Natural killer cell treated with Interleukin-12 subunit alpha and Interleukin-12 subunit beta and Interleukin-15 and Interleukin-18, amount 100 ng/mL, for 72 hours (primary cell): ENCODE measurements around the gene CCER1. TPM values are rescaled to one million over a fixed set of nuclear protein-coding genes. Genes with fewer than 3 reads are reported as not detected.
A peak's percentile ranks its signal among the peaks of the same experiment; 100 is the strongest.

Experiments used
- ATAC-seq, 2 donors: fragments of 150-1000 bp; cut with Tn5 transposase in 1 of 2; sonication (Bioruptor Pico), chemical (Tn5 transposase) in 1 of 2; 2 replicates each; pipeline ENCODE4 v1.10.0; 2021
- DNase-seq: peaks from one replicate; pipeline ENCODE4 v3.0.0; 2022; ENCODE audit warnings: low spot score
- H3K27ac Mint-ChIP-seq, 2 donors: 1 replicate in 1 of 2; 2 replicates in 1 of 2; pipeline ENCODE4 v1.8.0; 2022; ENCODE audit warnings: mixed read lengths in 2 of 2, mild to moderate bottlenecking in 1 of 2, moderate library complexity in 1 of 2
- H3K27me3 Mint-ChIP-seq, 2 donors: 1 replicate in 1 of 2; 2 replicates in 1 of 2; pipeline ENCODE4 v1.8.0; 2022; ENCODE audit warnings: mixed read lengths in 2 of 2
- H3K36me3 Mint-ChIP-seq: one replicate; pipeline ENCODE4 v1.8.0; 2022; ENCODE audit warnings: mixed read lengths
- H3K4me1 Mint-ChIP-seq, 2 donors: 1 replicate in 1 of 2; 2 replicates in 1 of 2; pipeline ENCODE4 v1.8.0; 2022; ENCODE audit warnings: low read depth in 2 of 2, mixed read lengths in 2 of 2, mild to moderate bottlenecking in 1 of 2
- H3K4me3 Mint-ChIP-seq: one replicate; pipeline ENCODE4 v1.8.0; 2022; ENCODE audit warnings: mixed read lengths
- H3K9me3 Mint-ChIP-seq: 2 replicates; pipeline ENCODE4 v1.8.0; 2022; ENCODE audit warnings: mixed read lengths
- total RNA-seq, 2 donors: library from RNA; stranded (reverse); gene quantifications; one replicate each; pipeline ENCODE4 v1.2.3, GENCODE V29; 2022

CCER1 gene
- total RNA-seq, 2 donors from 2014 or later = not detected

DNA sequence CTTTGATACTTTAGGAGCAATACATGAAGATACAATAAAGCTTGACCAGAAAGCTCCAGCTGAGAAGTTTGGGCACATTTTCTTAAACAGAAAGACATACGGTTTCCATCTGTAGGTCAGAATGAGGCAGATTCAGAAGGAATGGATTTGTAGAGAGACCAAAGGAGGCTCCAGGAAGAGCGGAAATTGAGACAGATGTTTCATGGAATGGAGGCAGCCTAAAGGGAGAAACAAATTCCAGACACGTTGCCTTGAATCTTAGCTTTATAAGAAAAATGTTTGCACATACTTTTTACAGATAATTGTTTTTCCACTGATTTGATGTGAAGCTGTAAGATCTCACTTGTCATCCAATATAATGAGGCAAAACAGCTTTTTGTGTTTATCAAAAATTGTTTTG, 25.0 kb upstream of the CCER1 start:
- no peaks in the 10 kb centered on the region for H3K36me3 Mint-ChIP-seq
- no peak for DNase-seq
- peaks cover 2 to 13% of the 10 kb centered on the region in 2 donors for H3K27me3 Mint-ChIP-seq
- H3K4me1 Mint-ChIP-seq = no peaks in the 10 kb centered on the region
- H3K27ac Mint-ChIP-seq = no peak overlapping the region
- no peak for ATAC-seq
- H3K4me3 Mint-ChIP-seq = no peak overlapping the region
- no peaks in the 10 kb centered on the region for H3K9me3 Mint-ChIP-seq

DNA sequence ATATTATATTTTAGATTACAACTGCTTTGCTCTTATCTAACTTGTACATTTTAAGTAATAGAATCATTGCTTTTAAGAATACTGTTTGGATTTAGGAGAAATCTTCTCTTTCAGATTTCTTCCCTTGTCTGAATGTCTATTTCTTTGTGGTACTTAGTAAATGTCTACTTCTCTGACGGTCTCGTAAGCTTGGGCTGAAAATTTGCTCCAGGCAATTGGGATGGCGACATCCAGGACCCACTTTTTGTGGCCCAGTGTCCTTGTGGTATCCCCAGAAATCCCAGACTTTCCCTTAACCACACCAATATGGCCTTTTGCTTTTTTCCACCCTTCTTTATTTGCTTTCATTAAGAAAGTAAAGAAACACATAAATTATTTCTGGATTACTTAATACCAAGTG, 24.0 kb upstream of the CCER1 start:
- DNase-seq (no peak), ATAC-seq (no peak)
- Mint-ChIP-seq H3K27me3 (peaks cover 5 to 21% of the 10 kb centered on the region in 2 donors), H3K4me1 (no peaks in the 10 kb centered on the region), H3K36me3 (no peaks in the 10 kb centered on the region), H3K27ac (no peak overlapping the region), H3K4me3 (no peak overlapping the region), H3K9me3 (no peaks in the 10 kb centered on the region)

DNA sequence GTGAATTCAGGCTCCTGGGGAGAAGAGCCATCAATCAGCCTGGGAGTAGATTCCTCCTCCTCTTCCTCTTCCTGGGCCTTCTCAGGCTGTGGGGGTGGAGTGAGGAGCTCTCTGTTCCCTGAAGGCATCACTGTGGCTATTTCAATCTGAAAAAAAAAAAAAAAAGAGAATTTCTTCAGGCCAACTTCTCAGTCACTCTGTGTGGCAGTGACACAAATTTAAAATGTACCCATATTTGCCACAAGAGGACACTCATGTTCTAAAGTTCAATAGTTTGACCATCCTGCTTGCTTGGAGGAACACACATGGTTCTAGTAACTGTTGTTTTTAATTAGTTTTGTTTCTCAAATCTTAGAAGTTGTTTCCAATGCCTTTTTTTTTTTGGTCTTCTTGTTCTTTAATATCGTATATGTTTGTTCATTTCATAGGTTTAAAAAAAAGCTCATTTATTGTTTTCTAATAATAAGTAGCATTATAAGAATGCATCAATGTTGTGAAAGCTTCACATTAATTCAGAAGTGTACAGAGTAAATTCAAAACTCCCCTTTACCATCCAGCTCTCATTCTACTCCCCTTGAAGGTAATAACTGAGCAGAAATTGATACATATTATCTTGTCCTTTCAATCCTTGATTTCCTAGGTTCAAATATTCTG, 23.3 kb upstream of the CCER1 start:
- Mint-ChIP-seq H3K9me3 (no peaks in the 10 kb centered on the region), H3K4me1 (no peaks in the 10 kb centered on the region), H3K4me3 (no peak overlapping the region), H3K27ac (no peak overlapping the region), H3K27me3 (peaks cover 7 to 22% of the 10 kb centered on the region in 2 donors), H3K36me3 (no peaks in the 10 kb centered on the region)
- ATAC-seq (no peak), DNase-seq (no peak)

DNA sequence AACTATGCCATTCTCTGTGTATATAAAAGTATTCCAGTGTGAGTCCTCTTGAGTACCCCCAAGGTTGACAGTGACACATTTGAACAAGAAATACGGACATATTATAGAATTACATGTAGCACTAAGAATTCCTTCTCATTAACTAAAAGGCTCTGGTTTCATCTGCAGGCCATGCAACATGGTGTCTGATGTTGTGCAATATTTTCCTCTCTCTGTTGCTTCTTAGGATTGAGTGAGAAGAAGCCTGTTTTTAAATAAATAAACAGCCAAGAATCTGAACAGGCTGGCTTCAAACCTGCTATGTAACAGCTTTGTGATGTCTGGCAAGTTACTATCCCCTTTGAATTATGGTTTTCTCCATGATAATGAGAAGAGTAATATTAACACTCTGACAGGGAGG, 22.2 kb upstream of the CCER1 start:
- Mint-ChIP-seq H3K36me3 (no peaks in the 10 kb centered on the region), H3K4me3 (no peak overlapping the region), H3K9me3 (no peaks in the 10 kb centered on the region), H3K4me1 (no peaks in the 10 kb centered on the region), H3K27ac (no peak overlapping the region), H3K27me3 (peaks cover 7 to 16% of the 10 kb centered on the region in 2 donors)
- ATAC-seq (no peak), DNase-seq (no peak)

DNA sequence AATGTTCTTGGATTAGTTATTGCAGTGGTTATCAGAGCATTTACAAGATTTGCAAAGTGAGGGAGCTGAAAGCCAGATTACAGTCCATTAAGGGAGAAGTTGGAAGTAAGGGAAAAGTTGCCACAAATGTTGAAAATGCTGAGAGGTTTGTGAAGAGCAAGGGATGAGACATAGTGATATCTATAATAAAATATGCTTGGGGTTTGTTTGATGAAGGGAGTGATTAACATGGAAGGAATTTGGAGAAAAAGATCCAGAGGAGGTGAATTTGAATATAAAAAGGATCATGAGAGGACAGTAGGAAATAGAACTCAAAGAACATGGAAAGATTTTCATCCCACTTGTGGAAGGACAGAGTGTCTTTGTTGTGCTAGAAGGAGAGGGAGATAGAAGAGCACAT, 19.3 kb upstream of the CCER1 start:
- H3K27me3 Mint-ChIP-seq = peaks cover 7 to 15% of the 10 kb centered on the region in 2 donors
- H3K4me1 Mint-ChIP-seq = no peaks in the 10 kb centered on the region
- DNase-seq (no peak), ATAC-seq (no peak)
- no peaks in the 10 kb centered on the region for H3K9me3 Mint-ChIP-seq
- no peaks in the 10 kb centered on the region for H3K36me3 Mint-ChIP-seq
- no peak overlapping the region for H3K27ac Mint-ChIP-seq
- H3K4me3 Mint-ChIP-seq = no peak overlapping the region

DNA sequence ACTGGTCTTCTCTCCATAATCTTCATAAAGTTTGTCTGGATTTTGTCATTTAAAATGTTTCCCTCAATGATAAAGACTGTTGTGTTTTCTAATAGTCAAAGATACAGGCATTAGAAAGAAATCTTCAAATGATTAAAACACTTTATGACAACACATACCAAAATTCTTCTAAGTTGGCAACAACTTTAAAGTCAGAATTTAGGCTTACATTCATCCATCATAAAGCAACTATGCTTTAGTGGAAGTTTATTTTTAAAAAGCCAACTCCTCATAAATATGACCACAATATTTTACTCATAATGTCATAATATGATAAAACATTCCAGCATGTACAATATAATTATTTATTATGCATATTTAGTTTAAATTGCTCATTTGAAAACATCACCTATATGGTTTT, 17.2 kb upstream of the CCER1 start:
- Mint-ChIP-seq H3K9me3 (no peaks in the 10 kb centered on the region), H3K4me3 (no peak overlapping the region), H3K4me1 (no peaks in the 10 kb centered on the region), H3K36me3 (no peaks in the 10 kb centered on the region), H3K27ac (no peak overlapping the region), H3K27me3 (peaks cover 7 to 15% of the 10 kb centered on the region in 2 donors)
- DNase-seq = no peak
- no peak for ATAC-seq

DNA sequence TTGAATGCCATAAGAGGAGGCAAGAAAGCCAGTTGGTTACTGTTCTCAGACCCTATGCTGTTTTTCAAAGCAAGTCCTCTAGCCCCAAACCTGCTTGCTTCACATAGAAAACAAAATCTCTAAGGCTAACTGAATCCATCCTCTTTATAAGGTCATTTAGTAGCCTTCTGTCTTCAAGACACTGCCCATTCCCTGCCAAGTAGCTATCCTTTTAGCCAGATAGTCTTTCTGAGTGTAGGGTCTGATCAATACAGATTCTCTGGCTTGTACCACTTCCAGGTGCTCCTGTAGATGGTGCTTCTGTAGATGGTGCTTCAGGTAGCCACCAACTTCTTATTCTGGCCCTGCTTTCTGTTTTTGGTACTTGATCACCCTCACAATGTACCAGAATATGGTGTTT, 15.9 kb upstream of the CCER1 start:
- H3K36me3 Mint-ChIP-seq = no peaks in the 10 kb centered on the region
- H3K4me3 Mint-ChIP-seq = no peak overlapping the region
- no peak for ATAC-seq
- no peaks in the 10 kb centered on the region for H3K4me1 Mint-ChIP-seq
- H3K9me3 Mint-ChIP-seq = no peaks in the 10 kb centered on the region
- peaks cover 6 to 8% of the 10 kb centered on the region in 2 donors for H3K27me3 Mint-ChIP-seq
- H3K27ac Mint-ChIP-seq = no peak overlapping the region
- no peak for DNase-seq

DNA sequence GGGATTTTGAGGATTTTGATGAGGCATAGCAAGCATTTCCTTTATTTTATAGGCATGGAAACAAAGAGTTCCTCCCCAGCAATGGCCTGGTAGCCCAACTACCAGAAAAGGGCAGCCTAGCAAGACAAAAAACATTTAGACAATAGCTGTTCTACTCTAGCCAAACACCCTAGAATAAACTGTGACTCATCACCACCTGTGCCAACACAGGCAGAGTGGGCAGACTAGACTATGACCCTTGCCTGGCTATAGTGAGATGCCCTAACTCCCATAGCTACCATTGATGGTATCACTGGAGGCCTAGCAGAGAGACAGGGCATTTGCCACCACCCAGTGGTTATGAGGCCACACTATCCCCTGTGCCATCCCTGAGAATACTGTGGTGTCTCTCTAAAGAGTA, 15.5 kb upstream of the CCER1 start:
- ATAC-seq (peak in 1 of 2 donors; percentile 57), DNase-seq (no peak)
- Mint-ChIP-seq H3K9me3 (no peaks in the 10 kb centered on the region), H3K4me1 (no peaks in the 10 kb centered on the region), H3K27me3 (peaks cover 6 to 8% of the 10 kb centered on the region in 2 donors), H3K27ac (no peak overlapping the region), H3K36me3 (no peaks in the 10 kb centered on the region), H3K4me3 (no peak overlapping the region)

DNA sequence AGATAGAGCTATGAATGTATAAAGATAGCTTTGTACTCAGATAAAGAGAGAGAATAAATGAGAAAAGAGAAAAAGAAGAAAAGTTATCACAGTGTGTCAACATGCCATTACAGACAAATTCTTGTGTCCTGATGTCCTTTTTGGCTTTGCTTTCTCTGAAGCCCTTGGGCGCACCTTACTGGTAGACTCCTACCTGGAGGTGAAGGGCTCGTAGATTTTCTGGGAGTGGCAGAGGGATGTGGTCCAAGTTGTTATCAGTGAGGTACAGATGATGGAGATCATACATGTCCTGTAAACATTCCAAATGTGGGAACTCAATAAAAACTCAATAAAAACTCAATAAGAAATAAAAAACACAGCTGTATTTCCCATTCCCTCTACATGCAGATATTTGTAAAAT, 14.9 kb upstream of the CCER1 start:
- H3K27me3 Mint-ChIP-seq = peaks cover 6 to 8% of the 10 kb centered on the region in 2 donors
- H3K4me1 Mint-ChIP-seq = no peaks in the 10 kb centered on the region
- no peaks in the 10 kb centered on the region for H3K9me3 Mint-ChIP-seq
- H3K27ac Mint-ChIP-seq = no peak overlapping the region
- H3K4me3 Mint-ChIP-seq = no peak overlapping the region
- ATAC-seq (no peak), DNase-seq (no peak)
- no peaks in the 10 kb centered on the region for H3K36me3 Mint-ChIP-seq

DNA sequence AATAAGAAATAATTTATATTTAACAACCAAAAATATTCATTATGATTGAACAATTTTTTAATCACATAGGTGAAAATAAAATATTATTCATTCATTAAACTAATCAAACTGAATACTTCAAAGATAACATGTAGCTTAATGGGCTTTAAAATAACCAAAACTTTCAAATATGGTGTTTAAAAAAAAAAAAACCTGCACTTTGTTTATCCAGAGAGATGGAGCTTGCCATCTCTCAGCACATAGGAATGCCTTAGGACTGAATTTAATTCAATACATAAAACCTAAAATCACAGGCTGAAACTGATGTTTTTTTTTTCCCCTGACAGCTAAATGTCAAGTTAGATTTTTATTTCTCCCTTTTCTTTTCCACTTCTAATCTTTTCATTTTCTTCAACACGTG, 14.4 kb upstream of the CCER1 start:
- no peaks in the 10 kb centered on the region for H3K9me3 Mint-ChIP-seq
- DNase-seq (no peak), ATAC-seq (no peak)
- no peak overlapping the region for H3K27ac Mint-ChIP-seq
- no peaks in the 10 kb centered on the region for H3K36me3 Mint-ChIP-seq
- peaks cover 2 to 4% of the 10 kb centered on the region in 2 donors for H3K27me3 Mint-ChIP-seq
- H3K4me3 Mint-ChIP-seq = no peak overlapping the region
- no peaks in the 10 kb centered on the region for H3K4me1 Mint-ChIP-seq

DNA sequence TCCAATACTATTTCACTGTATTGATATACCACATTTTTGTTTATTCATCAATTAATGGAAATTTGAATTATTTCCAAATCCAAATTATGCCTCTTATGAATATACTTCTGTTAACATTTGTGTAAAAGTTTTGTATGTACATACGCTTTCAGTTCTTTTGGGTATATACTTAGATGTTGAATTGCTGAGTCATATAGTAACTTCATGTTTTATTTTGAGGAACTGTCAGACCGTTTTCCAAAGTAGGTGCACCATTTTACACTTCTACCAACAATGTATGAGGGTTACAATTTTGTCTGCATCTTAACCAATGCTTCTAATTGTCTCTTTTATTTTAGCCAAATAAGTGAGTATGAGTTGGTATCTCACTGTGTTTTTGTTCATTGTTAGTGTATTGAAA, 10.2 kb upstream of the CCER1 start:
- DNase-seq = no peak
- Mint-ChIP-seq H3K4me1 (no peaks in the 10 kb centered on the region), H3K4me3 (no peak overlapping the region), H3K27ac (no peak overlapping the region), H3K9me3 (no peaks in the 10 kb centered on the region), H3K27me3 (no peaks in the 10 kb centered on the region), H3K36me3 (no peaks in the 10 kb centered on the region)
- ATAC-seq = no peak

DNA sequence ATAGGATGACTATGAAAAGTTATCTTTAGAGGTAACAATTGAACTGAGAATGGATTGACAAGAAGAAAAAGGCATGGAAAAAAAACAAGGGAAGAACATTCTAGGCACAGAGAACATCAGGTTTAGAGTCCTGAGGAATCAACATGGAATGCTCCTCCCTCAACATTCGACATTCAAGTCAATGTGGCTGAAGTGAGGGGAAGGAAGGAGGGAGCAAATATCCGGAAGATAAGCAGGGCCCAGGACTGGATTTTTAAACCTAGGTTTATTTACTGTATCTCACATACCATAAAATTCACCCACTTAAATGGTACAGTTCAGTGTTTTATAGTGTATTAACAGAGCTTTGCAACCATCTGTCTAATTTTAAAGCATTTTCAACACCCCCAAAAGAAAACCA, 9.6 kb upstream of the CCER1 start:
- H3K36me3 Mint-ChIP-seq = no peaks in the 10 kb centered on the region
- no peak for ATAC-seq

DNA sequence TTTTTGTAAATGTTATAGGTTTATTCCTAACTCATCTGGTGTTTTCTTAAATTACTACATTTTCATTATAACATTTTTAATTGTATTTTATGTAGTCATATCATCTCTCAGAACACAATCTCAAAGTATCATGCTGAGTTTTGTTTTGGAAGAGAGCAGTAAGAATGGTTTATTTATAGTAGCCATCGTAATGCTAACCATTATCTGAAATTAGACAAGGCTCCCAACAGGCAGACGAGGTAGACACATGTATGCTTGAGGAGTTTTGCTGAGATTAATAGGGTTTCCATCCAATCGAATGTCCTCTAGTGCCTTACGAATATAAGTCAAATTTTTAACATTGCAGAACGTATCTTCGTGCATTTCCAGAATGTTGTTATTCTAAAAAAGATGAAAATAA, 9.0 kb upstream of the CCER1 start:
- Mint-ChIP-seq H3K27me3 (no peaks in the 10 kb centered on the region), H3K4me1 (no peaks in the 10 kb centered on the region), H3K9me3 (no peaks in the 10 kb centered on the region), H3K36me3 (no peaks in the 10 kb centered on the region), H3K4me3 (no peak overlapping the region), H3K27ac (no peak overlapping the region)
- ATAC-seq (no peak), DNase-seq (no peak)

More for the DNA sequence above, 9.6 kb upstream of the CCER1 start:
- Mint-ChIP-seq H3K27ac (no peak overlapping the region), H3K9me3 (no peaks in the 10 kb centered on the region), H3K4me1 (no peaks in the 10 kb centered on the region), H3K27me3 (no peaks in the 10 kb centered on the region), H3K4me3 (no peak overlapping the region)
- no peak for DNase-seq

DNA sequence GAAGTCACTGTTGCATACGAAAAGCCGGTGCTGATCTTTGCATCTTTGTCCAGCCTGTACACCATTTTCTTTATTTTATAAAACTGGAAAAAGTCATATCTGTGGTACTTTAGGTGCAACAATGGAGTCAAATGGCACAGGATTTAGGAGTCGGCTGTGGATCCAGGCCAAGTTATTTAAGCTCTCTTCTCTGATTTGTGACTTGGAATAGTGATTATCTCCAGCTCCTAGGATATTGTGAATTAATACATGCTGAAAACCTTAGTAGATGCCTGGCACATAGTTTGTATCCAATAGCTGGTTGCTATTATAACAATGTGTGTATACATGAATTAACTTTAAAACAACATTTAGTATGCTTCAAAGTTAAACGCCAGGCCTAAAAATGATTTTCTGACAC, 6.2 kb upstream of the CCER1 start:
- no peaks in the 10 kb centered on the region for H3K27me3 Mint-ChIP-seq

DNA sequence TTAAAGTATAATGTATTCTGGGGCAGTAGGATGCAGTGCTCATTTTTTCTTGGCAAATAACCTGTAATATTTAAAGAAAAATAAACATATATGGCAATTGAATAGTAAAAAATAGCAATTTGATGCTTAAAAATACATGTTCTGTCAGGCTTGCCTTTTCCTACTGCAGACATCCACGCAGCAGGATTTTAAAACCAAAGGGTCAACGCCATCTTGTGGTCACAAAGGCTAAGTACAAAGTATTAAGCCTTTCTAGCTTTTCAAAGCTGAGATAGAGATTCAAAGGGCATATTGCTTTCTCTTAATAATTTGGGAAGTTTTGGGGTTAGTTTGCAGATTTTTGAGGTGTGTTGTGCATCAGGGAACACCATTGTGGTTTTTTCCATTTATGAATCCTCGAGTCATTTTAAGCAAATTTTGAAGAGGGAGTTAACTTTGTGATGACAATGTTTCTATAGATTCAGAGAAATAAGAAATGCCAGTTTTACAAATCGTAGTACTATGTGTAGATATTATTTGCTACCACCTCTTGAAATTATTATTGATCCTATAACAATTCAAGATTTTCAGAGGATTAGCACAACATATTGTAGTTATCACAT, 4.7 kb upstream of the CCER1 start:
- Mint-ChIP-seq H3K4me3 (no peak overlapping the region), H3K27me3 (no peaks in the 10 kb centered on the region), H3K4me1 (no peaks in the 10 kb centered on the region), H3K27ac (no peak overlapping the region), H3K9me3 (no peaks in the 10 kb centered on the region), H3K36me3 (no peaks in the 10 kb centered on the region)
- ATAC-seq (no peak), DNase-seq (no peak)

More for the DNA sequence above, 6.2 kb upstream of the CCER1 start:
- DNase-seq = no peak
- H3K9me3 Mint-ChIP-seq = no peaks in the 10 kb centered on the region
- ATAC-seq = no peak
- H3K36me3 Mint-ChIP-seq = no peaks in the 10 kb centered on the region
- H3K4me1 Mint-ChIP-seq = no peaks in the 10 kb centered on the region
- no peak overlapping the region for H3K27ac Mint-ChIP-seq
- H3K4me3 Mint-ChIP-seq = no peak overlapping the region
